Measurements from ENCODE around the gene PTH2.

- TF ChIP-seq, protein P1, sequence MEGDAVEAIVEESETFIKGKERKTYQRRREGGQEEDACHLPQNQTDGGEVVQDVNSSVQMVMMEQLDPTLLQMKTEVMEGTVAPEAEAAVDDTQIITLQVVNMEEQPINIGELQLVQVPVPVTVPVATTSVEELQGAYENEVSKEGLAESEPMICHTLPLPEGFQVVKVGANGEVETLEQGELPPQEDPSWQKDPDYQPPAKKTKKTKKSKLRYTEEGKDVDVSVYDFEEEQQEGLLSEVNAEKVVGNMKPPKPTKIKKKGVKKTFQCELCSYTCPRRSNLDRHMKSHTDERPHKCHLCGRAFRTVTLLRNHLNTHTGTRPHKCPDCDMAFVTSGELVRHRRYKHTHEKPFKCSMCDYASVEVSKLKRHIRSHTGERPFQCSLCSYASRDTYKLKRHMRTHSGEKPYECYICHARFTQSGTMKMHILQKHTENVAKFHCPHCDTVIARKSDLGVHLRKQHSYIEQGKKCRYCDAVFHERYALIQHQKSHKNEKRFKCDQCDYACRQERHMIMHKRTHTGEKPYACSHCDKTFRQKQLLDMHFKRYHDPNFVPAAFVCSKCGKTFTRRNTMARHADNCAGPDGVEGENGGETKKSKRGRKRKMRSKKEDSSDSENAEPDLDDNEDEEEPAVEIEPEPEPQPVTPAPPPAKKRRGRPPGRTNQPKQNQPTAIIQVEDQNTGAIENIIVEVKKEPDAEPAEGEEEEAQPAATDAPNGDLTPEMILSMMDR (conservative IDR thresholded peaks at IDR 0.05): no peak
- no peak for TF ChIP-seq ZFX (IDR thresholded peaks at IDR 0.05)
Observed at GRCh38 chr19:49420227-49420626, 3.0 kb downstream of the PTH2 start.

Data from C4-2B (cell line).